ENCODE data around the gene NGRN. TPM values are rescaled to one million over a fixed set of nuclear protein-coding genes. Genes with fewer than 3 reads are reported as not detected.

Gene NGRN
- total and polyA plus RNA-seq, 2 of the 8 experiments (the other 6 are each of a cell fraction or from before 2014, with no cell fraction given): 60.1 to 101 TPM

GRCh38 chr15:90305932-90306331, 40.5 kb downstream of the NGRN start:
- TF ChIP-seq E2F6 (IDR thresholded peaks at IDR 0.05) (no peak), SIN3A (conservative IDR thresholded peaks at IDR 0.05 in 1 of 2, IDR thresholded peaks at IDR 0.05 in 1 of 2; ENCODE audit: low read depth in 1 of 2, low read length in 2 of 2) (no peak), BACH1 (IDR thresholded peaks at IDR 0.05; ENCODE audit: low read length) (no peak), GTF2F1 (IDR thresholded peaks at IDR 0.05; ENCODE audit: borderline replicate concordance, low read depth, low read length) (no peak), CREB1 (IDR thresholded peaks at IDR 0.05) (no peak), CBX5 (IDR thresholded peaks at IDR 0.05; ENCODE audit: low read depth, low read length) (no peak), CTCF (IDR thresholded peaks at IDR 0.05; ENCODE audit: control extremely low read depth in 1 of 3, insufficient read depth in 1 of 3, low read depth in 1 of 3, low read length in 3 of 3) (no peak), CTBP2 (IDR thresholded peaks at IDR 0.05; ENCODE audit: borderline replicate concordance, insufficient read depth, insufficient read length, low read length) (no peak)
- Histone ChIP-seq H2BK120ac (replicated peaks; ENCODE audit: low read depth, low read length) (no peak overlapping the region), H4K91ac (replicated peaks; ENCODE audit: insufficient read length, low read length) (no peak overlapping the region), H3K9me3 (ENCODE audit: insufficient read depth in 2 of 2, low read depth in 1 of 2, low read length in 1 of 2) (no peaks in the 10 kb centered on the region), H2BK20ac (ENCODE audit: low read length) (no peak overlapping the region), H3K14ac (ENCODE audit: insufficient read length) (no peak overlapping the region), H3K36me3 (ENCODE audit: control insufficient read depth in 2 of 4, insufficient read depth in 4 of 4, low read length in 3 of 4) (no peaks in the 10 kb centered on the region), H3K4me2 (ENCODE audit: insufficient read depth in 1 of 2, low read depth in 2 of 2, low read length in 2 of 2) (no peak overlapping the region), H3K4me3 (ENCODE audit: extremely low read depth in 1 of 4, insufficient read depth in 2 of 4, low read depth in 3 of 4, low read length in 4 of 4) (no peak overlapping the region), H4K5ac (ENCODE audit: insufficient read length, low read depth, low read length) (no peak overlapping the region), H3K23ac (ENCODE audit: insufficient read length) (no peak overlapping the region), H3K23me2 (ENCODE audit: low read depth, low read length) (no peaks in the 10 kb centered on the region; the same call in 1 of the 2 replicates), H4K20me1 (replicated peaks in 1 of 2; ENCODE audit: control insufficient read depth in 1 of 2, insufficient read depth in 2 of 2, low read length in 2 of 2) (no peaks in the 10 kb centered on the region), H3K4ac (replicated peaks; ENCODE audit: insufficient read length, low read depth, low read length) (no peak overlapping the region), H2BK5ac (ENCODE audit: low read depth, low read length) (no peak overlapping the region), H3K56ac (replicated peaks; ENCODE audit: insufficient read length, low read depth, low read length) (no peak overlapping the region), H2BK15ac (ENCODE audit: low read length) (no peak overlapping the region), H3K4me1 (replicated peaks in 1 of 4; ENCODE audit: control insufficient read depth in 3 of 4, insufficient read depth in 4 of 4, low read length in 3 of 4) (peaks cover 0 to 4% (median 0%) of the 10 kb centered on the region in 4 experiments; a peak in 4 of 7 replicates), H3K18ac (ENCODE audit: extremely low read depth, low read length) (no peak overlapping the region), H2AFZ (ENCODE audit: low read length) (no peak overlapping the region), H4K8ac (ENCODE audit: extremely low read depth, insufficient read depth, low read length) (no peak overlapping the region), H3K27me3 (replicated peaks in 1 of 4; ENCODE audit: control insufficient read depth in 3 of 4, extremely low read depth in 1 of 4, insufficient read depth in 3 of 4, low read length in 3 of 4) (no peaks in the 10 kb centered on the region), H2AK5ac (ENCODE audit: low read depth, low read length) (no peak overlapping the region), H3K9ac (replicated peaks in 1 of 4; ENCODE audit: extremely low read depth in 1 of 4, low read depth in 3 of 4, low read length in 3 of 4) (no peak overlapping the region), H3K27ac (ENCODE audit: low read depth, low read length) (no peak overlapping the region), H2BK12ac (ENCODE audit: low read depth, low read length) (no peak overlapping the region), H3K79me2 (ENCODE audit: control insufficient read depth in 1 of 2, insufficient read depth in 2 of 2, low read length in 2 of 2) (no peaks in the 10 kb centered on the region), H3K79me1 (ENCODE audit: low read depth, low read length) (no peaks in the 10 kb centered on the region)
- FAIRE-seq: no peak
- CTCF ChIA-PET (ENCODE audit: partially characterized antibody): interaction anchor here (0.6 to 7.3 kb wide), 8 partner anchors 10 to 505 kb away, joined by 3 to 42 read pairs (median 6); no protein-coding TSS in a partner anchor
- WGBS, 2 experiments (ENCODE audit: extremely low coverage in 1 of 2, insufficient coverage in 1 of 2, insufficient read length in 1 of 2, insufficient replicate concordance in 2 of 2, low coverage in 1 of 2, low lambda C conversion rate in 2 of 2, missing lambda C conversion rate in 1 of 2): 93% methylated on average over 3 of the region's 3 CpGs; no CpG with 5 or more reads in 1 of the 2 experiments
- DNase-seq (ENCODE audit: low read depth in 1 of 2, low spot score in 2 of 2): no peak
- POLR2A ChIA-PET (ENCODE audit: partially characterized antibody): no interaction called here
